Nephron progenitor cell (in vitro differentiated cells): Measurements from ENCODE around the gene HEATR5B.
A peak's percentile ranks its signal among the peaks of the same experiment; 100 is the strongest.

ENCODE experiments used
- DNase-seq: peaks from one replicate; pipeline ENCODE4 v3.0.0; 2021
- H3K27ac Mint-ChIP-seq: 2 replicates; pipeline ENCODE4 v1.8.0; 2021; ENCODE audit warnings: mild to moderate bottlenecking, moderate library complexity, mixed read lengths
- H3K27me3 Mint-ChIP-seq: 2 replicates; pipeline ENCODE4 v1.8.0; 2021; ENCODE audit warnings: mild to moderate bottlenecking, low read depth, mixed read lengths; ENCODE audit not compliant: poor library complexity
- H3K36me3 Mint-ChIP-seq: 2 replicates; pipeline ENCODE4 v1.8.0; 2021; ENCODE audit warnings: low read depth, mixed read lengths
- H3K4me1 Mint-ChIP-seq: 2 replicates; pipeline ENCODE4 v1.8.0; 2021; ENCODE audit warnings: mixed read lengths
- H3K4me3 Mint-ChIP-seq: 2 replicates; pipeline ENCODE4 v1.8.0; 2021; ENCODE audit warnings: mild to moderate bottlenecking, moderate library complexity, mixed read lengths
- H3K9me3 Mint-ChIP-seq: 2 replicates; pipeline ENCODE4 v1.8.0; 2021; ENCODE audit warnings: mild to moderate bottlenecking, moderate library complexity, mixed read lengths
- CTCF ChIP-seq: fragments of 200-600 bp; sonication (generic); IDR thresholded peaks from 2 replicates; pipeline ENCODE4 v1.5.0; 2021; ENCODE audit warnings: antibody characterized with exemption

Gene HEATR5B

DNA sequence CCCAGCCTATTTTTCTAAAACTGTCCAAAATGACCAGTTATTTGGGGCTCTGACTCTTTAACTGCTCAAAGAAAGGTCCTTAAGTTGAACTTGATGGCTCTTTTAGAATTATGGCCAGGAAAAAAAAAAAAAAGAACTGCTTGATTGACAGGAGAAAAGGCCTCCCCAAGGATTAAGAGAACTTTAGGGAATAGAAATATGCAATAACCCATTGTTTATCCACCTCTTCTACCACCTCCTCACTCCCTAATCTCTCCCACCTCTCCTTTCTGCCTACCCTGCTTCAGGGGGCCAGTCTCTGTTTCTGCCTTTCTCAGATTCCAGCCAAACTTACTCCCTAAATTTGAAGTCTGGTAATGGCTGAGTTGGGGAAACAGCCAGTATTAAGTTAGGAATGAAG lies 112.2 kb downstream of the HEATR5B start:
- no peaks in the 10 kb centered on the region for H3K36me3 Mint-ChIP-seq
- peaks cover 4% of the 10 kb centered on the region for H3K9me3 Mint-ChIP-seq
- TF ChIP-seq CTCF = no peak
- H3K4me3 Mint-ChIP-seq = no peak overlapping the region
- no peak for DNase-seq
- H3K27me3 Mint-ChIP-seq = peaks cover 16% of the 10 kb centered on the region
- H3K27ac Mint-ChIP-seq = no peak overlapping the region
- peaks cover 18% of the 10 kb centered on the region for H3K4me1 Mint-ChIP-seq

DNA sequence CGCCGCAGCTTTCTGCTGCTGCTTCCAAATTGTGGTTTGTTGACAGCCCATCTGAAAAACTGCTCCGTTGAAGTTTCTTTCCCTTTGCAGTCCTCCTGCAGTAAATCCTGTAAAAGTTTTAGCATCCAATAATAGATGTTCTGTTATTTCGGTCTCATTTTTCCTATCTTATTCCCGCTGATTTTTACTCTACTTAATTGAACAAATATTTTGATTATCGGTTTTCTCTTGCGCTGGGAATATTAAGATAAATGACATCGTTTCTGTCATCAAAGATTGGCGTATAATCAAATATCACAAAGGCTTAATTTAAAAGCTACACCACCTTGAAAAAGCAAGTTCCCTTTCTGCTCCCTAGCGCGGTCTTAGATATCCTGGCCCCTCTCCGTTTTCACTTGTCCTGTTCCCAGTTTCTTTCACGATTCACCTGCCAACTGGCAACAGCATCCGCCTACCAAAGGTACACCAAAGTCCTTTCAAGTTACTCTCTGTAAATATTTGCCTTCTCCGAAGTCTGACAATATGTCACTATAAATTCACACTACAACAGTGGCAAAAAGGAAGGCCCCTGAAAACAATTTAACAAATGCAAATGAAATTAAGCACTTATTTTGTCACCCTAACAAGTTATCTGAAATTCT lies 116.8 kb downstream of the HEATR5B start:
- TF ChIP-seq CTCF = no peak
- Mint-ChIP-seq H3K27ac (no peak overlapping the region), H3K27me3 (peaks cover 13% of the 10 kb centered on the region), H3K4me1 (peaks cover 45% of the 10 kb centered on the region), H3K36me3 (no peaks in the 10 kb centered on the region), H3K4me3 (peak overlapping the region; percentile 93), H3K9me3 (peaks cover 4% of the 10 kb centered on the region)
- no peak for DNase-seq

DNA sequence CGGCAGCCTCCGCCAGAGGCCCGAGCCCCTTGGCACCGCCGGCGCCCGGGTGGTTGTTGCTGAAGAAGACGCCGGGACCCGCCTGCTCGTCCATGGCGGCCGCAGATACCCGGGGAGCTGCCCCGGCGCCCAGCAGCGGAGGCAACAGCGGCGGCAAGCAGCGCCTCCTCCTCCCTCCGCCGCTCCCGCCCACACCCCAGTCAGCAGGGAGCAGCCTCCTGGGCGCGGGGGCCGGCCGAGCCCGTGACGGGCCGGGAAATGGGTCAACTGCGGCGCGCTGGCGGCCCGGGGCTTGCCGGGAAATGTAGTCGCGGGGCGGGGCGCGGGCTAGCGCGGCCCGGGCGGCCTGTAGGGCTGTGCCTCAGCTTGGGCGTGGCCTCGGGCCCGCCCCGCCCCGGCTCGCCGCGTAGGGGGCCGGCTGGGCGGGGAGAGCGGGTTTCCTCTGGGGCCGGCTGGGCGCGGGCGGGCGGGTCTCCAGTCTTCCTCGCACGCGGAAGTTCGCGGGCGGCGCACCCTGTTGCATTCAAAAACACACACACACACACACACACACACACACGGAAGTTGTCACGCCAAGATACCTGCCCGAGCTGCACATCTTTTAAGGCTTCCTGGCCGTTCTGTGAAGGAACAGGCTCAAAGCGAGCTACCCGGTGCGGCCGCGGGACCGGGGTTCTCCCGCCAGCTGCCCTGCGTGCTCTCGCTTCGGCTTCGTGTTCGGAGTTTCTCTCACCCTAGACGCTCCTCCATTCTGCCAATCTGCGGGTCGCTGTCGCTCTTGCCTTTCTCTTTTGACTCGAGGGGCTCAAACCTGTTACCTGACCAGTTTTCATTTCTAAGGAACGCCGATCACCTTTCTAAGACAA lies 117.6 kb downstream of the HEATR5B start, which contains the start of gene STRN:
STRN (minus strand) TSS at position 167 of the 866 bp plus-strand sequence; CDS start at position 94, 73 bp downstream.
- Mint-ChIP-seq H3K4me3 (peak within 1 kb of the TSS; percentile 97), H3K27ac (peak within 1 kb of the TSS; percentile 97), H3K4me1 (peaks cover 51% of the 10 kb centered on the region), H3K36me3 (no peaks in the 10 kb centered on the region), H3K27me3 (peaks cover 6% of the 10 kb centered on the region), H3K9me3 (peaks cover 4% of the 10 kb centered on the region)
- DNase-seq = peak; percentile 95
- TF ChIP-seq CTCF = no peak

DNA sequence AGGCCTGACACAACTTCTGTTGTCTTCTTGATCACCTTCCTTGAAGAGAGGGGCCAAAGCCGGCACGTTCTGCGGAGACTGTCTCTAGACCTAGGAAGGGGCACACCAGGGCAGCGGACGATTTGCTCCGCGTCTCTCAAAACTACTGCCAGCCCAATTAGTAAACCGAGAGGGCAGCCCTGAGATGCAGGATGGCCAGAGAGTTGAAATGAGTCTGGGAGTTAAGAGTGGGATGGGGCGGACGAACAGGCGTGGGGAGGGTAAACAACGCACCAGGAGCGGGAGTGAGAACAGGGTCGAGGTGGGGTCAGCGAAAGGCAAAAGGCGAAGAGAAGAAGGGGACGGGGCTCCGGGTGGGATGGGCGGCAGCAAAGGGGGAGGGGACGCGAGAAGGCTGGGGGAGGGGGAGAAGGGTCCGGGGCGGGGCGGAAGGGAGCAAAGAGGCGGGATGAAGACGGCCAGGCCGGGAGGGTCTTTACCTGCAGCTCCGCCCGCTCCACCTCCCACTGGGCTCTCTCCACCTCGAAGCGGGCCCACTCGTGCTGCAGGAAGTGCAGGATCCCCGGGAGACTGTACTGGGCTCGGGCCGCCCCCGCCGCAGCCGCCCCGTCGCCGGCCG lies 118.3 kb downstream of the HEATR5B start:
- no peak for TF ChIP-seq CTCF
- peaks cover 4% of the 10 kb centered on the region for H3K9me3 Mint-ChIP-seq
- DNase-seq = peak; percentile 75
- H3K4me3 Mint-ChIP-seq = peak overlapping the region; percentile 97
- no peaks in the 10 kb centered on the region for H3K36me3 Mint-ChIP-seq
- peak overlapping the region; percentile 97 for H3K27ac Mint-ChIP-seq
- H3K4me1 Mint-ChIP-seq = peaks cover 55% of the 10 kb centered on the region
- H3K27me3 Mint-ChIP-seq = peaks cover 6% of the 10 kb centered on the region

DNA sequence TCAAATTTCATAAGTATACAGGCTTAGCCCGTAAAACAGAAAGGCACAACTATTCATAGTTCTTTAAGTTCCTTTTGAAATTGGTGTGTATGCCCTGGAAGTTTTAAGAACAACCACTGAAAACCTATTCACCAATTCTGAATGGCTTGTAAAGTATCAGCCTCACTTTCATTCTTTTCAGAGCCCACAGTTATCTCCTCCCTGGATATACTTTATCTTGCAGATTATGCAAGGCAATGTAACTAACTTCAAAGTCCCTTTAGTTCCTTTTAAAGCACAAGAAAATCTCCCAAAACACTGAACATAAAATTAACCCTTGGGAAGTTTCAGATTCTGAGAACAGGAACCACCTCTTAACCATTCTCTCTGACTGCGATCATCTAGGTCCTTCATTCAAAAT lies 119.0 kb downstream of the HEATR5B start:
- Mint-ChIP-seq H3K36me3 (no peaks in the 10 kb centered on the region), H3K27me3 (peaks cover 6% of the 10 kb centered on the region), H3K9me3 (peaks cover 2% of the 10 kb centered on the region), H3K4me1 (peaks cover 55% of the 10 kb centered on the region), H3K27ac (peak overlapping the region; percentile 97), H3K4me3 (peak overlapping the region; percentile 97)
- no peak for TF ChIP-seq CTCF
- DNase-seq = no peak
